ENCODE data around the gene MAGI1. TPM values are rescaled to one million over a fixed set of nuclear protein-coding genes. Genes with fewer than 3 reads are reported as not detected.

MAGI1 gene
- total RNA-seq, 1 experiment from 2014 or later, result 16.9 TPM

- no peak for DNase-seq
- H3K4me1 ChIP-seq, result peaks cover 12% of the 10 kb centered on the region
- H3K9me3 ChIP-seq (replicated peaks), result no peaks in the 10 kb centered on the region
- no peaks in the 10 kb centered on the region for H3K36me3 ChIP-seq
- H3K27me3 ChIP-seq, result no peaks in the 10 kb centered on the region
- H3K4me3 ChIP-seq, result peak overlapping the region; percentile 44; the same call in 1 of the 2 replicates
- H3K27ac ChIP-seq, result peak overlapping the region; percentile 76
These were observed 280.3 kb downstream of the MAGI1 start for GRCh38 chr3:65758438-65758837.

GRCh38 chr3:65752636-65753035, 286.1 kb downstream of the MAGI1 start:
- Histone ChIP-seq H3K9me3 (replicated peaks) (no peaks in the 10 kb centered on the region), H3K27ac (no peak overlapping the region), H3K4me1 (no peaks in the 10 kb centered on the region), H3K27me3 (no peaks in the 10 kb centered on the region), H3K36me3 (no peaks in the 10 kb centered on the region), H3K4me3 (no peak overlapping the region)
- DNase-seq, result no peak

- H3K4me3 ChIP-seq, result no peak overlapping the region
- H3K27me3 ChIP-seq, result no peaks in the 10 kb centered on the region
- peak; percentile 30 to 70 for DNase-seq
- H3K9me3 ChIP-seq (replicated peaks), result no peaks in the 10 kb centered on the region
- no peak overlapping the region for H3K27ac ChIP-seq
- H3K4me1 ChIP-seq, result no peaks in the 10 kb centered on the region
- no peaks in the 10 kb centered on the region for H3K36me3 ChIP-seq
These were observed 287.5 kb downstream of the MAGI1 start for GRCh38 chr3:65751123-65751700.

- Histone ChIP-seq H3K27ac (no peak overlapping the region), H3K36me3 (no peaks in the 10 kb centered on the region), H3K9me3 (replicated peaks) (no peaks in the 10 kb centered on the region), H3K4me3 (no peak overlapping the region), H3K27me3 (no peaks in the 10 kb centered on the region), H3K4me1 (no peaks in the 10 kb centered on the region)
- no peak for DNase-seq
These were observed 289.7 kb downstream of the MAGI1 start for GRCh38 chr3:65749066-65749465.

GRCh38 chr3:65748326-65748725, 290.4 kb downstream of the MAGI1 start:
- no peaks in the 10 kb centered on the region for H3K27me3 ChIP-seq
- DNase-seq, result no peak
- no peak overlapping the region for H3K27ac ChIP-seq
- H3K4me1 ChIP-seq, result no peaks in the 10 kb centered on the region
- no peaks in the 10 kb centered on the region for H3K36me3 ChIP-seq
- no peaks in the 10 kb centered on the region for H3K9me3 ChIP-seq (replicated peaks)
- no peak overlapping the region for H3K4me3 ChIP-seq

GRCh38 chr3:65746848-65747247, 291.9 kb downstream of the MAGI1 start:
- no peaks in the 10 kb centered on the region for H3K27me3 ChIP-seq
- no peaks in the 10 kb centered on the region for H3K9me3 ChIP-seq (replicated peaks)
- DNase-seq, result no peak
- H3K4me1 ChIP-seq, result no peaks in the 10 kb centered on the region
- H3K36me3 ChIP-seq, result no peaks in the 10 kb centered on the region
- H3K4me3 ChIP-seq, result no peak overlapping the region
- H3K27ac ChIP-seq, result no peak overlapping the region

- DNase-seq, result no peak
- Histone ChIP-seq H3K4me3 (no peak overlapping the region), H3K27me3 (no peaks in the 10 kb centered on the region), H3K4me1 (no peaks in the 10 kb centered on the region), H3K36me3 (no peaks in the 10 kb centered on the region), H3K9me3 (replicated peaks) (no peaks in the 10 kb centered on the region), H3K27ac (no peak overlapping the region)
These were observed 293.4 kb downstream of the MAGI1 start for GRCh38 chr3:65745306-65745705.

GRCh38 chr3:65742914-65743313, 295.8 kb downstream of the MAGI1 start:
- H3K4me3 ChIP-seq, result no peak overlapping the region
- H3K4me1 ChIP-seq, result no peaks in the 10 kb centered on the region
- H3K27ac ChIP-seq, result no peak overlapping the region
- H3K27me3 ChIP-seq, result no peaks in the 10 kb centered on the region
- no peaks in the 10 kb centered on the region for H3K9me3 ChIP-seq (replicated peaks)
- no peak for DNase-seq
- H3K36me3 ChIP-seq, result no peaks in the 10 kb centered on the region

- no peak overlapping the region for H3K27ac ChIP-seq
- no peak for DNase-seq
- H3K27me3 ChIP-seq, result no peaks in the 10 kb centered on the region
- H3K4me3 ChIP-seq, result no peak overlapping the region
- H3K36me3 ChIP-seq, result no peaks in the 10 kb centered on the region
- H3K9me3 ChIP-seq (replicated peaks), result no peaks in the 10 kb centered on the region
- H3K4me1 ChIP-seq, result no peaks in the 10 kb centered on the region
These were observed 297.2 kb downstream of the MAGI1 start for GRCh38 chr3:65741540-65741939.

GRCh38 chr3:65739901-65740541, 298.7 kb downstream of the MAGI1 start:
- Histone ChIP-seq H3K4me3 (no peak overlapping the region), H3K36me3 (no peaks in the 10 kb centered on the region), H3K4me1 (no peaks in the 10 kb centered on the region), H3K27me3 (no peaks in the 10 kb centered on the region), H3K9me3 (replicated peaks) (no peaks in the 10 kb centered on the region), H3K27ac (no peak overlapping the region)
- DNase-seq, result no peak

GRCh38 chr3:65734792-65735191, 303.9 kb downstream of the MAGI1 start:
- Histone ChIP-seq H3K4me3 (no peak overlapping the region), H3K36me3 (no peaks in the 10 kb centered on the region), H3K27ac (no peak overlapping the region), H3K4me1 (peaks cover 13% of the 10 kb centered on the region), H3K9me3 (replicated peaks) (no peaks in the 10 kb centered on the region), H3K27me3 (no peaks in the 10 kb centered on the region)
- no peak for DNase-seq

- H3K36me3 ChIP-seq, result no peaks in the 10 kb centered on the region
- H3K4me3 ChIP-seq, result no peak overlapping the region
- no peak for DNase-seq
- H3K9me3 ChIP-seq (replicated peaks), result no peaks in the 10 kb centered on the region
- peaks cover 15% of the 10 kb centered on the region for H3K4me1 ChIP-seq
- no peak overlapping the region for H3K27ac ChIP-seq
- H3K27me3 ChIP-seq, result no peaks in the 10 kb centered on the region
These were observed 304.3 kb downstream of the MAGI1 start for GRCh38 chr3:65734382-65734781.

GRCh38 chr3:65733459-65733858, 305.3 kb downstream of the MAGI1 start:
- Histone ChIP-seq H3K36me3 (no peaks in the 10 kb centered on the region), H3K4me3 (no peak overlapping the region), H3K27ac (no peak overlapping the region), H3K4me1 (peaks cover 24% of the 10 kb centered on the region), H3K27me3 (no peaks in the 10 kb centered on the region), H3K9me3 (replicated peaks) (no peaks in the 10 kb centered on the region)
- DNase-seq, result peak in 1 of 2 experiments; percentile 16

GRCh38 chr3:65732051-65732935, 306.4 kb downstream of the MAGI1 start:
- peak; percentile 14 to 81 for DNase-seq
- Histone ChIP-seq H3K4me1 (peaks cover 34% of the 10 kb centered on the region), H3K9me3 (replicated peaks) (no peaks in the 10 kb centered on the region), H3K36me3 (no peaks in the 10 kb centered on the region), H3K4me3 (no peak overlapping the region), H3K27ac (no peak overlapping the region), H3K27me3 (no peaks in the 10 kb centered on the region)

- DNase-seq, result peak in 1 of 2 experiments; percentile 17
- H3K27me3 ChIP-seq, result no peaks in the 10 kb centered on the region
- peak overlapping the region; percentile 68 for H3K27ac ChIP-seq
- peaks cover 34% of the 10 kb centered on the region for H3K4me1 ChIP-seq
- H3K36me3 ChIP-seq, result no peaks in the 10 kb centered on the region
- H3K9me3 ChIP-seq (replicated peaks), result no peaks in the 10 kb centered on the region
- H3K4me3 ChIP-seq, result no peak overlapping the region
These were observed 308.3 kb downstream of the MAGI1 start for GRCh38 chr3:65730449-65730848.

Measured in SJCRH30 (cell line).